ENCODE data around the gene PLPPR4. TPM values are rescaled to one million over a fixed set of nuclear protein-coding genes. Genes with fewer than 3 reads are reported as not detected.

Gene PLPPR4
- polyA plus RNA-seq, 1 of the 3 experiments (the other 2 are of a cell fraction) = 0.61 TPM

- Histone ChIP-seq H3K79me2 (ENCODE audit: insufficient read depth) (no peaks in the 10 kb centered on the region), H3K4me2 (no peak overlapping the region)
These were observed 16.8 kb downstream of the PLPPR4 start for GRCh38 chr1:99281105-99281504.

More at GRCh38 chr1:99281105-99281504, 16.8 kb downstream of the PLPPR4 start:
- peak overlapping the region in 1 of 2 experiments; percentile 99; a peak in 2 of 4 replicates for H3K27ac ChIP-seq (ENCODE audit: low read depth in 2 of 2, low read length in 1 of 2)
- TF ChIP-seq RCOR1 (IDR thresholded peaks at IDR 0.05; ENCODE audit: low read length) = peak; percentile 96
- TF ChIP-seq POLR2AphosphoS5 (IDR thresholded peaks at IDR 0.05; ENCODE audit: low read depth, low read length) = peak; percentile 45; the same call in 1 of the 2 replicates
- TF ChIP-seq FOXM1 (IDR thresholded peaks at IDR 0.05; ENCODE audit: low read depth) = no peak
- TF ChIP-seq EP300 (IDR thresholded peaks at IDR 0.05; ENCODE audit: borderline replicate concordance in 1 of 2, low read depth in 1 of 2, low read length in 1 of 2) = peak in 1 of 2 experiments; percentile 99; a peak in 2 of 4 replicates
- TF ChIP-seq TCF12 (IDR thresholded peaks at IDR 0.05) = peak; percentile 48
- TF ChIP-seq USF2 (IDR thresholded peaks at IDR 0.05; ENCODE audit: borderline replicate concordance, low read depth, low read length) = no peak
- TF ChIP-seq IRF3 (IDR thresholded peaks at IDR 0.05; ENCODE audit: low read depth, low read length) = no peak
- no peak for TF ChIP-seq MAX (IDR thresholded peaks at IDR 0.05; ENCODE audit: low read depth)
- no peak; the same call in 1 of the 2 replicates for TF ChIP-seq RAD21 (IDR thresholded peaks at IDR 0.05; ENCODE audit: low read length)
- TF ChIP-seq CTCF (IDR thresholded peaks at IDR 0.05) = no peak
- TF ChIP-seq CHD2 (IDR thresholded peaks at IDR 0.05; ENCODE audit: low read length, partially characterized antibody) = peak; percentile 83
- no peak for TF ChIP-seq YY1 (IDR thresholded peaks at IDR 0.05; ENCODE audit: low read depth)
- peak; percentile 81 for TF ChIP-seq GATA2 (CRISPR knock-in tag; IDR thresholded peaks at IDR 0.05)
- TF ChIP-seq FOXJ3 (CRISPR knock-in tag; IDR thresholded peaks at IDR 0.05) = peak; percentile 81
- H3F3A ChIP-seq (replicated peaks; ENCODE audit: insufficient read depth) = no peaks in the 10 kb centered on the region
- no peak overlapping the region for H3K4me3 ChIP-seq (ENCODE audit: low read depth in 2 of 2, low read length in 1 of 2)
- H3K9ac ChIP-seq = no peak overlapping the region
- H4K20me1 ChIP-seq (ENCODE audit: insufficient read depth) = no peaks in the 10 kb centered on the region
- CTCF ChIA-PET = interaction anchor here (1.1 to 1.3 kb wide), 3 partner anchors 26 to 105 kb away, joined by 3 read pairs; no protein-coding TSS in a partner anchor
- H3K4me1 ChIP-seq (ENCODE audit: control insufficient read depth in 1 of 2, insufficient read depth in 2 of 2, low read depth in 1 of 2, low read length in 1 of 2) = peaks cover 0 to 31% of the 10 kb centered on the region in 2 experiments; a peak in 2 of 4 replicates
- DNase-seq = peak; percentile 34
- H3K27me3 ChIP-seq (ENCODE audit: insufficient read depth) = no peaks in the 10 kb centered on the region
- no peaks in the 10 kb centered on the region for H3K9me3 ChIP-seq
- no peaks in the 10 kb centered on the region for H3K9me2 ChIP-seq
- POLR2A ChIA-PET = interaction anchor here (1.4 kb wide), 1 partner anchor 53 kb away, joined by 4 read pairs; no protein-coding TSS in a partner anchor
- H2AFZ ChIP-seq (ENCODE audit: low read depth) = no peak overlapping the region
- peaks cover 0 to 2% of the 10 kb centered on the region in 2 experiments for H3K36me3 ChIP-seq (replicated peaks in 1 of 2; ENCODE audit: control insufficient read depth in 1 of 2, insufficient read depth in 2 of 2, low read length in 1 of 2)
